GM18868 (cell line): ENCODE measurements around the gene ORC5.
"Not testable (repeated sequence)": the region's sequence is repeated elsewhere in the genome, so short reads cannot be mapped to it uniquely, and the experiment has no call there.

ENCODE experiments used
- ATAC-seq: cut with Tn5 transposase; IDR thresholded peaks from one replicate; pipeline ENCODE4 v1.9.1; 2021; ENCODE audit warnings: mild to moderate bottlenecking, moderate library complexity; ENCODE audit not compliant: unreplicated experiment

ORC5 gene

GRCh38 chr7:104207731-104208420 is at the start of gene ORC5:
TSS of gene ORC5 (minus strand) at chr7:104208013. CDS start at chr7:104207904, 109 bp downstream.
- ATAC-seq = peak; percentile 100

GRCh38 chr7:104255616-104256015 is 47.8 kb upstream of the ORC5 start:
- ATAC-seq = no peak

- ATAC-seq = no peak
These were observed 47.4 kb upstream of the ORC5 start for GRCh38 chr7:104255194-104255593.

GRCh38 chr7:104254696-104255095 is 46.9 kb upstream of the ORC5 start:
- no peak for ATAC-seq

- ATAC-seq = no peak
These were observed 44.8 kb upstream of the ORC5 start for GRCh38 chr7:104252409-104253134.

- ATAC-seq = no peak
These were observed 34.8 kb upstream of the ORC5 start for GRCh38 chr7:104242638-104243037.

- ATAC-seq = no peak
These were observed 33.9 kb upstream of the ORC5 start for GRCh38 chr7:104241538-104242209.

GRCh38 chr7:104241135-104241534 is 33.3 kb upstream of the ORC5 start:
- no peak for ATAC-seq

GRCh38 chr7:104240401-104240800 is 32.6 kb upstream of the ORC5 start:
- ATAC-seq = no peak

- not testable (repeated sequence) for ATAC-seq
These were observed 27.2 kb upstream of the ORC5 start for GRCh38 chr7:104234990-104235389.

GRCh38 chr7:104231054-104232046 is 23.5 kb upstream of the ORC5 start:
- peak; percentile 97 for ATAC-seq

- ATAC-seq = no peak
These were observed 22.8 kb upstream of the ORC5 start for GRCh38 chr7:104230606-104231005.

GRCh38 chr7:104228442-104228841 is 20.6 kb upstream of the ORC5 start:
- no peak for ATAC-seq

GRCh38 chr7:104225451-104225850 is 17.6 kb upstream of the ORC5 start:
- no peak for ATAC-seq

- ATAC-seq = no peak
These were observed 9.8 kb upstream of the ORC5 start for GRCh38 chr7:104217620-104218019.

- ATAC-seq = no peak
These were observed 1.2 kb upstream of the ORC5 start for GRCh38 chr7:104209063-104209462.

- ATAC-seq = no peak
These were observed 588 bp upstream of the ORC5 start for GRCh38 chr7:104208421-104208780.

GRCh38 chr7:104207348-104207730 is 474 bp downstream of the ORC5 start:
- peak; percentile 29 for ATAC-seq

GRCh38 chr7:104206841-104207240 is 972 bp downstream of the ORC5 start:
- no peak for ATAC-seq

- ATAC-seq = no peak
These were observed 9.0 kb downstream of the ORC5 start for GRCh38 chr7:104198673-104199278.
